ENCODE data around the gene TEX52. TPM values are rescaled to one million over a fixed set of nuclear protein-coding genes. Genes with fewer than 3 reads are reported as not detected.

The TEX52 gene
- total RNA-seq, 1 experiment from 2014 or later, result 0.34 TPM

DNA sequence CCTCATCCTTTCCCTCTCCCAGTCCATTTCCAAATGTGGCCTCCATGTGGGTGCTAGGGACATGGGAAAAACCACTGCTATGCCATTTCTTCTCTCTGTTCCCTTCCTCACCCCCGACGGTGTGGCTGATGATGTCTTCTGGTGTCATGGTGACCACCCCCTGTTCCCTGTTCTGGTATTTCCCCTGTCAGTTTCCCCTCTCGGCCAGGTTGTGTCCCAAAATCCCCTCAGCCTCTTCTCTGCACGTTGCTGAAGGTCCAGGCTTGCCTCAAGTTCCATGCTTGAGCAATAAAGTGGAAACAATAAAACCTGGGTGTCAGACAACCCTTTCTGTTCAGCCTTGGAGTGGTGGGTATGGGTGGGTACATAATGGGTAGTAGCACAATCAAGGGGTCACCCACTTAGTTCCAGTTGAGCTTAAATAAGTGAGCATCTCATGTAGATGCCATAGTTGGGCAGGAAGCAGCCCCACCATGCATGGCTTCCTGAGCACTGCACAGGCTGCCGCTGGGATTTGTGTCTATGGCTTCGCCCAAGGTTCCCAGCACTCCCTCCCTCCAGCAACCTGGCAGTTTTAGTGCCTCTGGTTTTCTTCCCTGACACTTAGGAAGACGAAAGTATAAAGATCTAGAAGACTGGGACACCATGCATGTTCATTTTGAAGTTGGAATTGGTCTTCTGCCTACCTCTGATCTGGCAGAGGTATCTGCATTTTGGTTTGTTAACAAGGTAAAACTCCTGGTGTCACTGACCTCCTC, 53.0 kb downstream of the TEX52 start:
- no peaks in the 10 kb centered on the region for H3K4me1 ChIP-seq
- no peak overlapping the region for H3K4me3 ChIP-seq (ENCODE audit: low read depth, low read length)
- Mint-ChIP-seq H3K9me3 (ENCODE audit: unreplicated experiment) (no peaks in the 10 kb centered on the region), H3K27ac (ENCODE audit: unreplicated experiment) (no peak overlapping the region), H3K36me3 (ENCODE audit: insufficient read depth, unreplicated experiment) (peaks cover 85% of the 10 kb centered on the region), H3K27me3 (ENCODE audit: insufficient read depth, unreplicated experiment) (no peaks in the 10 kb centered on the region), H3K4me1 (ENCODE audit: low read depth, unreplicated experiment) (no peaks in the 10 kb centered on the region), H3K4me3 (ENCODE audit: unreplicated experiment) (no peak overlapping the region)
- CTCF ChIA-PET, result interaction anchor here (0.6 kb wide), 1 partner anchor 87 kb away, joined by 3 read pairs; no protein-coding TSS in a partner anchor
- intact Hi-C loops (cut with micrococcal nuclease; ENCODE audit: unreplicated experiment), result loop anchor here (5.0 kb wide), 1 partner anchor 1967 kb away; no protein-coding TSS in a partner anchor
- 0 out of 2 replicates have a peak, but pooled peaks cover 4% of the 10 kb centered on the region for H3K36me3 ChIP-seq (ENCODE audit: control insufficient read depth, insufficient read depth, low read length)
- BruUV-seq (replicated peaks), result no TSS peak
- H3K27me3 ChIP-seq (replicated peaks; ENCODE audit: control insufficient read depth, insufficient read depth, low read length), result no peaks in the 10 kb centered on the region
- DNase-seq, result no peak
- POLR2A ChIA-PET, result no interaction called here
- no peaks in the 10 kb centered on the region for H3K9me3 ChIP-seq
- no peak for TF ChIP-seq CTCF (IDR thresholded peaks at IDR 0.05; ENCODE audit: insufficient read depth in 1 of 2, low read depth in 1 of 2, low read length in 1 of 2, severe bottlenecking in 1 of 2, unreplicated experiment in 1 of 2)

GRCh38 chr12:2801044-2801783, 55.6 kb downstream of the TEX52 start:
- Mint-ChIP-seq H3K27me3 (ENCODE audit: insufficient read depth, unreplicated experiment) (no peaks in the 10 kb centered on the region), H3K36me3 (ENCODE audit: insufficient read depth, unreplicated experiment) (peaks cover 93% of the 10 kb centered on the region), H3K9me3 (ENCODE audit: unreplicated experiment) (no peaks in the 10 kb centered on the region), H3K4me1 (ENCODE audit: low read depth, unreplicated experiment) (peaks cover 13% of the 10 kb centered on the region), H3K4me3 (ENCODE audit: unreplicated experiment) (no peak overlapping the region), H3K27ac (ENCODE audit: unreplicated experiment) (no peak overlapping the region)
- Histone ChIP-seq H3K9me3 (no peaks in the 10 kb centered on the region), H3K4me1 (peaks cover 7% of the 10 kb centered on the region), H3K27me3 (replicated peaks; ENCODE audit: control insufficient read depth, insufficient read depth, low read length) (no peaks in the 10 kb centered on the region), H3K4me3 (ENCODE audit: low read depth, low read length) (no peak overlapping the region), H3K36me3 (ENCODE audit: control insufficient read depth, insufficient read depth, low read length) (peaks cover 8% of the 10 kb centered on the region)
- intact Hi-C loops (cut with micrococcal nuclease; ENCODE audit: unreplicated experiment), result loop anchor here (5.0 kb wide), 1 partner anchor 1964 kb away; no protein-coding TSS in a partner anchor
- no TSS peak for BruUV-seq (replicated peaks)
- TF ChIP-seq CTCF (IDR thresholded peaks at IDR 0.05; ENCODE audit: insufficient read depth in 1 of 2, low read depth in 1 of 2, low read length in 1 of 2, severe bottlenecking in 1 of 2, unreplicated experiment in 1 of 2), result no peak
- ChIA-PET CTCF (no interaction called here), POLR2A (no interaction called here)
- DNase-seq, result no peak

DNA sequence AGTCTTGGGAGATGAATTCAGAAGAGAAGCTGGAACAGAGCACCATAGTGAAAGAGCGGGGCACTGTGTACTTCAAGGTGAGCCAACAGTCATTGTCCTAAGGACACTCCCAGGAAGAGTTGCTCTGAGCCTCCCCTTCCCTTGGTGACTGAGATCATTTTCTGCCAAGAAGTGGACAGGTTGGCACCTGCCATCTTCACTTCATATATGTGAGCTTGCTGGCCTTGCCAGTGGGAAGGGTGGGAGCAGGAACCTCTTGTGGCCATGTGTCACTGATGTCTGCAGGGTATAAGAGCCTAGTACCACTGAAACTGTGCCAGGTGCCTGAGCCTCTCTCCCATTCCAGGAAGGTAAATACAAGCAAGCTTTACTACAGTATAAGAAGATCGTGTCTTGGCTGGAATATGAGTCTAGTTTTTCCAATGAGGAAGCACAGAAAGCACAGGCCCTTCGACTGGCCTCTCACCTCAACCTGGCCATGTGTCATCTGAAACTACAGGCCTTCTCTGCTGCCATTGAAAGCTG, 56.7 kb downstream of the TEX52 start:
- no peak for DNase-seq
- no peaks in the 10 kb centered on the region for H3K27me3 Mint-ChIP-seq (ENCODE audit: insufficient read depth, unreplicated experiment)
- H3K36me3 Mint-ChIP-seq (ENCODE audit: insufficient read depth, unreplicated experiment), result peaks cover 87% of the 10 kb centered on the region
- intact Hi-C loops (cut with micrococcal nuclease; ENCODE audit: unreplicated experiment), result loop anchor here (5.0 kb wide), 1 partner anchor 1963 kb away; no protein-coding TSS in a partner anchor
- H3K9me3 ChIP-seq, result no peaks in the 10 kb centered on the region
- ChIA-PET POLR2A (no interaction called here), CTCF (interaction anchor here (1.1 kb wide), 1 partner anchor 16 kb away, joined by 3 read pairs; no protein-coding TSS in a partner anchor)
- H3K27me3 ChIP-seq (replicated peaks; ENCODE audit: control insufficient read depth, insufficient read depth, low read length), result no peaks in the 10 kb centered on the region
- no peak for TF ChIP-seq CTCF (IDR thresholded peaks at IDR 0.05; ENCODE audit: insufficient read depth in 1 of 2, low read depth in 1 of 2, low read length in 1 of 2, severe bottlenecking in 1 of 2, unreplicated experiment in 1 of 2)
- peaks cover 8% of the 10 kb centered on the region for H3K36me3 ChIP-seq (ENCODE audit: control insufficient read depth, insufficient read depth, low read length)
- no peaks in the 10 kb centered on the region for H3K9me3 Mint-ChIP-seq (ENCODE audit: unreplicated experiment)
- no peak overlapping the region for H3K27ac Mint-ChIP-seq (ENCODE audit: unreplicated experiment)
- peaks cover 16% of the 10 kb centered on the region for H3K4me1 Mint-ChIP-seq (ENCODE audit: low read depth, unreplicated experiment)
- no peak overlapping the region for H3K4me3 ChIP-seq (ENCODE audit: low read depth, low read length)
- BruUV-seq (replicated peaks), result no TSS peak
- no peak overlapping the region for H3K4me3 Mint-ChIP-seq (ENCODE audit: unreplicated experiment)
- H3K4me1 ChIP-seq, result peaks cover 7% of the 10 kb centered on the region
